ENCODE data around the gene RABGAP1L.

DNA sequence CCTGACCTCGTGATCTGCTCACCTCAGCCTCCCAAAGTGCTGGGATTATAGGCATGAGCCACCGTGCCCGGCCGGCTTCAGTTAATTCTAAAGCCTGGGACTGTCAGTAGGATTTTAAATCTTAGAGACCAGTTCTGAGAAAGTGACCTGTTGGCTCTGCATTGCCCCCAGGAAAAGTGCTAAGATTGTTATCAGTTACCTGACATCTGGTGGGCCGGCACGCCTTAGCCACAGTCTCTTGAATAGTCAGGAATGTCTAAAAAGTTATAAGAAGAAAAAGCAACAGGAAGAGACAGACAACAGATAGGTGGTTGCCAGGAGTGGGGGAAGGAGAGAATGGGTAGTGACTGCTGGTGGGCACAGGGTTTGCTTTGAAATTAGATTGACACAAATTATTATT is 35.1 kb downstream of the RABGAP1L start:
- no peak for TF ChIP-seq CTCF (conservative IDR thresholded peaks at IDR 0.05; ENCODE audit: low read length)
- TF ChIP-seq EZH2phosphoT487 (IDR thresholded peaks at IDR 0.05; ENCODE audit: borderline replicate concordance, low read depth, low read length), result no peak

Data from OCI-LY7 (cell line).